Neuronal stem cell (in vitro differentiated cells): Measurements from ENCODE around the gene TNFRSF18.

Experiments
- DNase-seq: peaks from one replicate; pipeline ENCODE4 v3.0.0-alpha.2; 2013; ENCODE audit warnings: low spot score
- H2AFZ ChIP-seq: one replicate; pipeline ENCODE4 v1.6.1; 2013; ENCODE audit warnings: mild to moderate bottlenecking, low read length, inconsistent platforms
- H2AK5ac ChIP-seq: 2 replicates; pipeline ENCODE4 v1.6.1; 2013; ENCODE audit warnings: low read depth, mild to moderate bottlenecking, inconsistent platforms, low read length, moderate library complexity, mixed read lengths
- H2BK120ac ChIP-seq: 2 replicates; pipeline ENCODE4 v1.6.1; 2013; ENCODE audit warnings: low read depth, mild to moderate bottlenecking, inconsistent platforms, low read length, moderate library complexity, mixed read lengths
- H2BK12ac ChIP-seq: one replicate; pipeline ENCODE4 v1.6.1; 2013; ENCODE audit warnings: low read length, inconsistent platforms
- H2BK15ac ChIP-seq: 2 replicates; pipeline ENCODE4 v1.6.1; 2013; ENCODE audit warnings: mild to moderate bottlenecking, low read length, inconsistent platforms, mixed read lengths
- H2BK5ac ChIP-seq: one replicate; pipeline ENCODE4 v1.6.1; 2013; ENCODE audit warnings: inconsistent platforms, mild to moderate bottlenecking, low read length, moderate library complexity
- H3K14ac ChIP-seq: one replicate; pipeline ENCODE4 v1.6.1; 2013; ENCODE audit warnings: low read length, inconsistent platforms
- H3K18ac ChIP-seq: 2 replicates; pipeline ENCODE4 v1.6.1; 2013; ENCODE audit warnings: low read length, inconsistent platforms
- H3K23ac ChIP-seq: 2 replicates; pipeline ENCODE4 v1.6.1; 2013; ENCODE audit warnings: low read depth, mild to moderate bottlenecking, mixed read lengths, low read length, inconsistent platforms; ENCODE audit not compliant: poor library complexity
- H3K27ac ChIP-seq: replicated peaks from 3 replicates; pipeline ENCODE4 v1.5.1; 2013; ENCODE audit warnings: low read length, inconsistent platforms
- H3K27me3 ChIP-seq, 3 experiments: 2 replicates each; pipeline ENCODE4 v1.6.1; 2013; ENCODE audit warnings: low read length in 3 of 3, mild to moderate bottlenecking in 2 of 3, inconsistent platforms in 1 of 3, low read depth in 1 of 3, mixed read lengths in 1 of 3, moderate library complexity in 1 of 3; ENCODE audit not compliant: control insufficient read depth in 3 of 3, insufficient read depth in 3 of 3
- H3K36me3 ChIP-seq, 2 donors: replicated peaks in 1 of 2; 2 replicates each; pipeline ENCODE4 v1.6.1; 2013; ENCODE audit warnings: low read length in 2 of 2; ENCODE audit not compliant: control insufficient read depth in 2 of 2, insufficient read depth in 2 of 2
- H3K4ac ChIP-seq: 2 replicates; pipeline ENCODE4 v1.6.1; 2013; ENCODE audit warnings: inconsistent platforms, mild to moderate bottlenecking, low read length, moderate library complexity
- H3K4me1 ChIP-seq, 2 donors: 1 replicate in 1 of 2; 2 replicates in 1 of 2; pipeline ENCODE4 v1.6.1; 2013; ENCODE audit warnings: low read length in 2 of 2, low read depth in 1 of 2; ENCODE audit not compliant: control insufficient read depth in 2 of 2, insufficient read depth in 1 of 2
- H3K4me2 ChIP-seq: one replicate; pipeline ENCODE4 v1.6.1; 2013; ENCODE audit warnings: mild to moderate bottlenecking, low read length, inconsistent platforms; ENCODE audit not compliant: insufficient read depth, poor library complexity, severe bottlenecking
- H3K4me3 ChIP-seq, 2 donors: 2 replicates each; pipeline ENCODE4 v1.5.1; 2013; ENCODE audit warnings: low read length in 2 of 2, mild to moderate bottlenecking in 2 of 2, inconsistent platforms in 1 of 2, moderate library complexity in 1 of 2
- H3K79me1 ChIP-seq: one replicate; pipeline ENCODE4 v1.6.1; 2013; ENCODE audit warnings: low read depth, mild to moderate bottlenecking, inconsistent platforms, low read length, moderate library complexity
- H3K9ac ChIP-seq: one replicate; pipeline ENCODE4 v1.6.1; 2013; ENCODE audit warnings: mild to moderate bottlenecking, low read depth, low read length, inconsistent platforms; ENCODE audit not compliant: poor library complexity
- H3K9me3 ChIP-seq, 2 donors: replicated peaks in 1 of 2; 2 replicates each; pipeline versions ENCODE3 to v1.6.1; 2013; ENCODE audit warnings: low read length in 2 of 2, mild to moderate bottlenecking in 2 of 2, inconsistent platforms in 1 of 2, low read depth in 1 of 2, mixed read lengths in 1 of 2, moderate library complexity in 1 of 2; ENCODE audit not compliant: control insufficient read depth in 2 of 2, insufficient read depth in 1 of 2
- H4K8ac ChIP-seq: one replicate; pipeline ENCODE4 v1.6.1; 2013; ENCODE audit warnings: low read depth, mild to moderate bottlenecking, inconsistent platforms, low read length, moderate library complexity
- H4K91ac ChIP-seq: one replicate; pipeline ENCODE4 v1.6.1; 2013; ENCODE audit warnings: low read length, low read depth, mild to moderate bottlenecking, inconsistent platforms; ENCODE audit not compliant: poor library complexity
- WGBS, 2 donors: extraction: QIAGEN DNeasy Blood & Tissue Kit; methylation state at CpG; one replicate each; pipeline ENCODE4 v1.1.7; 2013; ENCODE audit warnings: missing lambda C conversion rate in 2 of 2, mixed read lengths in 1 of 2; ENCODE audit not compliant: insufficient read length in 2 of 2, insufficient replicate concordance in 1 of 2; ENCODE audit errors: extremely low coverage in 2 of 2; 5-methylcytosine and 5-hydroxymethylcytosine counted together

The TNFRSF18 gene

DNA sequence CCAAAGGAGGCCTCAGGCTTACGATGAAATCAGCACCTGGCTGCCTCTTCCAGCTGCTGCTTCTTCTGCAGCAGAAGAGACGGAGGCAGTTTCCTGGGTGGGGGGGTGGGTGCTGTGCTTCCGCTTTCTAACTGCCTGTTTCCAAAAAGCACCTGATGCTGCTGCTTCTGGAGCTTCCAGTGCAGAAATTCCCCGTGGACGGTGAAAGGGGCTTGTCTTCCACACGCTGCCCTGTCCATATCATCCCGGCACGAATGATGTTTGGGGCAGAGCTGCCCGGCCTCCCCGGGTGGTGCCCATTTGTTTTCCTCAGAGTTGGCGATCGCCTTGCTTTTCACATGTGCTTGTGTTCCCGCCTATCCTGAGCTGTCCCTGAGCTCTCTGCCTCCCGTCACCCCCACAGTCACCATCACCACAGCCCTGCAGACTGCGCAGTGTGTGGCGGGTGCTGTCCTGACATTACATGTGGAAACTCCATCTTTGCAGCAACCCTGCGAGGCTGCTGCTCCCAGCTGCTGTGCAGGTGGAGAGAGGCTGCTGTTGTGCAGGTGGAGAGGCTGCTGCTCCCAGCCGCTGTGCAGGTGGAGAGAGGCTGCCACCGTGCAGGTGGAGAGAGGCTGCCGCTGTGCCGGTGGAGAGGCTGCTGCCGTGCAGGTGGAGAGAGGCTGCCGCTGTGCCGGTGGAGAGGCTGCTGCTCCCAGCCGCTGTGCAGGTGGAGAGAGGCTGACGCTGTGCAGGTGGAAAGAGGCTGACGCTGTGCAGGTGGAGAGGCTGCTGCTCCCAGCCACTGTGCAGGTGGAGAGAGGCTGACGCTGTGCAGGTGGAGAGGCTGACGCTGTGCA lies 30.9 kb downstream of the TNFRSF18 start:
- Histone ChIP-seq H3K79me1 (peaks cover 2% of the 10 kb centered on the region), H2AFZ (no peak overlapping the region), H3K27me3 (peaks cover 0 to 60% (median 10%) of the 10 kb centered on the region in 3 experiments), H3K14ac (no peak overlapping the region), H2BK12ac (no peak overlapping the region), H2AK5ac (peak overlapping the region; percentile 21), H2BK15ac (no peak overlapping the region), H3K9ac (peak overlapping the region; percentile 30), H3K18ac (peak overlapping the region; percentile 17), H4K8ac (no peak overlapping the region), H3K4ac (no peak overlapping the region), H3K23ac (peak overlapping the region; percentile 65), H3K4me1 (peaks cover 10 to 15% of the 10 kb centered on the region in 2 donors), H3K4me3 (peak overlapping the region in 1 of 2 donors; percentile 51), H4K91ac (no peak overlapping the region), H3K27ac (no peak overlapping the region), H3K36me3 (no peaks in the 10 kb centered on the region), H3K9me3 (peaks cover 0 to 7% of the 10 kb centered on the region in 2 donors), H3K4me2 (no peak overlapping the region), H2BK120ac (no peak overlapping the region), H2BK5ac (peak overlapping the region; percentile 5)
- DNase-seq, result no peak
- no CpG with 5 or more reads among the region's 29 CpGs for WGBS, 2 donors

DNA sequence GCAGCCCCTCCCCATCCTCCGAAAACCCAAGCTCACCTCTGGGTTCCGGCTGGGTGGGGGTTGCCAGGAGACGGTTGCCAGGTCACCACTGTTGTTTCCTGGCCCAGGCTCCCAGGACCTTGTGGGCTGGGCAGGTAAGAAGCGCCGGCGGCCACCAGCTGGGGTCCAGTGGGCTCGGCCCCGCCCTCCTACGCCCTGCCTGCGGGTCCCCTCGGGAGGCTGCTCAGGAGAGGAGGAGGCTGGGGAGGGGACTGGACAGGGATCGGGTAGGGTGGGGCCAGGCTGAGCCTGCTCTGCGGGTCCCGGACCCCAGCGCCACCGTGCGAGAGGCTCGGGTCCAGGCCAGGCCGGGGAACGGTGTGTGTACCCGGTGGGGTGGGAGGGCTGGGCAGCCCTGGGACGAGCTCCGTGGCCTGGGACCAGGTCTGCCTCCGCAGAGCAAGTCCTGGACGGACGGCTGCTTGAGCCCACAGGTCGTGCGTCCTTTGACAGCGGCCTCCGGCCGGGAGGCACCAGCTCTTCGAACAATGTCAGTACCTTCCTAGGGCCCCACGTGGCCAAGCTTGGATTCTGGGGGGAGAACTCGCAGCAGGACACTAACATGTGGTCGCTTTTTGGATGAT lies 32.5 kb downstream of the TNFRSF18 start, which contains the start of gene TTLL10:
TTLL10 (plus strand) TSS at position 88 of the 623 bp plus-strand sequence. CDS start 5,336 bp downstream, outside the sequence.
- Histone ChIP-seq H3K4me1 (peaks cover 19 to 20% of the 10 kb centered on the region in 2 donors), H3K4me3 (peak within 1 kb of the TSS in 1 of 2 donors; percentile 33), H3K9me3 (peaks cover 0 to 7% of the 10 kb centered on the region in 2 donors), H2BK15ac (peak within 1 kb of the TSS; percentile 98), H2AFZ (peak within 1 kb of the TSS; percentile 56), H4K91ac (peak within 1 kb of the TSS; percentile 53), H3K27me3 (peaks cover 0 to 64% (median 10%) of the 10 kb centered on the region in 3 experiments), H3K18ac (peak within 1 kb of the TSS; percentile 91), H3K4ac (no peak within 1 kb of the TSS), H4K8ac (no peak within 1 kb of the TSS), H3K36me3 (no peaks in the 10 kb centered on the region), H3K23ac (peak within 1 kb of the TSS; percentile 89), H3K27ac (no peak within 1 kb of the TSS), H2AK5ac (peak within 1 kb of the TSS; percentile 96), H2BK12ac (peak within 1 kb of the TSS; percentile 94), H3K14ac (peak within 1 kb of the TSS; percentile 82), H2BK5ac (peak within 1 kb of the TSS; percentile 66), H3K4me2 (peak within 1 kb of the TSS; percentile 64), H2BK120ac (no peak within 1 kb of the TSS), H3K9ac (peak within 1 kb of the TSS; percentile 70), H3K79me1 (peaks cover 2% of the 10 kb centered on the region)
- no CpG with 5 or more reads among the region's 35 CpGs for WGBS, 2 donors
- peak; percentile 61 for DNase-seq

DNA sequence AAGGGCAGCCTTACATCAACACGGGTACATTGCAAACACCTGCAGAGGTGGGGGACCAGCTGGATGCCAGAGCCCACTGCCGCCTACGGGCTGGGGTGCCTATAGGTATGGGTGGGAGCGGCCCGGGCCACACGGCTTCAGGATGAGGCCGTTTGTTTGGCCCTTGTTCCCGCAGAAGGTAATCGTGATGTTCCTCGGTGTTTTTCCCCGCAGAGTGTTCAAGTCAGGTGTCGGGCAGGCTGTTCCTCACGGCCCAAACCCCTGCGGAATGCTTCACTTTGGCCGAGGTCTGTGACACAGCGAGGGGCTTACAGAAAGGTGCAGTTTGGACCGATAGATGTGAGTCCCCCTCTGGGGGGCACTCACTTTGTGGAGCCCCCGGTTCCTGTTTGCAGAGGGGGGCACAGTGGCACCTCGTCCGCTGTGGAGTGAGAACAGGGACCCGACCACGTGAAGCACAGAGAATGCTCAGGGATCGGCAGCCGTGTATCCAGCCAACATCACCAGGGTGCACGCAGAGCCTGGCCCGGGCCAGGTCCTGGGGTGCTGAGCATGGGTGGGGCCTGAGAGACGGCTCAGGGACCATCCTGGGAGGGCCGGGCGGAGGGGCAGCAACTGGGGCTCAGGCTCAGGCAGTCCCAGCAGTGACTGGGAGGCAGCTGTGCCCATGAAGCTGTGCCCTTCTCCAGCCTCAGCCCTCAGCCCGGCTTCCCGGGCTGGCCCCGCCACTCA lies 33.2 kb downstream of the TNFRSF18 start:
- Histone ChIP-seq H4K91ac (peak overlapping the region; percentile 53), H2BK120ac (no peak overlapping the region), H3K4me2 (peak overlapping the region; percentile 64), H2BK12ac (peak overlapping the region; percentile 94), H3K4me1 (peaks cover 19 to 20% of the 10 kb centered on the region in 2 donors), H3K9me3 (peaks cover 0 to 7% of the 10 kb centered on the region in 2 donors), H2AFZ (peak overlapping the region; percentile 56), H2AK5ac (peak overlapping the region; percentile 96), H3K36me3 (no peaks in the 10 kb centered on the region), H3K4ac (no peak overlapping the region), H3K14ac (peak overlapping the region; percentile 82), H3K27me3 (peaks cover 0 to 61% (median 10%) of the 10 kb centered on the region in 3 experiments), H4K8ac (no peak overlapping the region), H2BK15ac (peak overlapping the region; percentile 98), H3K23ac (peak overlapping the region; percentile 89), H3K9ac (no peak overlapping the region), H3K4me3 (peak overlapping the region in 1 of 2 donors; percentile 33), H3K79me1 (peaks cover 2% of the 10 kb centered on the region), H3K18ac (peak overlapping the region; percentile 91), H2BK5ac (peak overlapping the region; percentile 66), H3K27ac (no peak overlapping the region)
- no CpG with 5 or more reads among the region's 32 CpGs for WGBS, 2 donors
- no peak for DNase-seq
